ENCODE results near the gene CNTNAP4.

- TF ChIP-seq SMC3 (conservative IDR thresholded peaks at IDR 0.05; ENCODE audit: poor library complexity): no peak
- TF ChIP-seq CTCF (IDR thresholded peaks at IDR 0.05; ENCODE audit: poor library complexity, severe bottlenecking): no peak
- no peak for TF ChIP-seq EZH2 (IDR thresholded peaks at IDR 0.05; ENCODE audit: borderline replicate concordance, insufficient read depth, low read length, poor library complexity, severe bottlenecking)
Observed at GRCh38 chr16:76338472-76338871, 61.3 kb downstream of the CNTNAP4 start.

All from neural cell (in vitro differentiated cells).